ENCODE measurements around the gene PPM1E. TPM values are rescaled to one million over a fixed set of nuclear protein-coding genes. Genes with fewer than 3 reads are reported as not detected.

PPM1E gene
- total RNA-seq, 1 donor from 2014 or later, result 1.0 TPM

DNA sequence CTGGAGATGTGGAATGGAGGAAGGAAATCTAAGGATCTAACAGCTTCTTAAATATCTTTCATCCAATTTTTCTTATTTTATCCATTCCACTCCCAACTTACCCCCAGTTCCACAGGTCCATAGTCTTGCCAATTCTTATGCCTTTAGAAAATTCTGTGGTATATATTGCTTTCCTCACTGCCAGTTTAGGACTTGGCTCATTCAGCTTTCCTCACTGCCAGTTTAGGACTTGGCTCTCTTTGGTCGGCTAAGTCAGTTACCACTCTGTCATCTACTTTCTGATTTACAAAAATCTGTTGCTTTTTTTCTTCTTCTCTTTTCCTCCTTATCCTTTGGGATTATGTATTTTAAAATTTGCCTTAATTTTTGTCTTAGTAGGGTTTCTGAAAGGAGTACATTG, 128.5 kb downstream of the PPM1E start:
- Histone ChIP-seq H3K36me3 (ENCODE audit: control insufficient read depth in 3 of 3, insufficient read depth in 3 of 3, low read length in 3 of 3) (no peaks in the 10 kb centered on the region), H3K4me1 (ENCODE audit: control insufficient read depth in 3 of 3, insufficient read depth in 3 of 3, low read length in 3 of 3) (no peaks in the 10 kb centered on the region), H3K27ac (ENCODE audit: low read depth, low read length) (no peak overlapping the region), H3K4me3 (ENCODE audit: low read length in 3 of 3) (no peak overlapping the region), H3K9me3 (ENCODE audit: control insufficient read depth in 3 of 3, low read length in 3 of 3) (no peaks in the 10 kb centered on the region), H3K27me3 (ENCODE audit: control insufficient read depth in 3 of 3, insufficient read depth in 3 of 3, low read length in 3 of 3) (no peaks in the 10 kb centered on the region), H3K9ac (ENCODE audit: low read depth in 1 of 3, low read length in 3 of 3) (no peak overlapping the region)

DNA sequence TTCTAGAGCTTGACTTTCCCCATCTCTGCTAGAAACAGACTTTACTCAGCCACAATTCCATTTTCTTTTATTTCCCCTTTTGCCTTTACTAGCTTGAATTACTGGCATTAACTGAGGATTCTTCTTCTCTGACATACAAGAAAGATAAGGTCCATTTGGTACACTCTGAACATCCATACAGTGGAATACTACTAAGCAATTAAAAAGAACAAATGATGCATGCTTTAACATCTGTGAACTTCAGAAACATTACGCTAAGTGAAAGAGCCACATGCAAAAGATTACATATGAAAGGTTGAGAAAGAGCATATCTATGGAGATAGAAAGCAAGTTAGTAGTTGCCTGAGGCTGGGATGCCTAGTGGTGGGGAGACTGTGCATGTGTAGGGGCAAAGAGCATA, 130.9 kb downstream of the PPM1E start:
- Histone ChIP-seq H3K27me3 (ENCODE audit: control insufficient read depth in 3 of 3, insufficient read depth in 3 of 3, low read length in 3 of 3) (no peaks in the 10 kb centered on the region), H3K4me3 (ENCODE audit: low read length in 3 of 3) (no peak overlapping the region), H3K9ac (ENCODE audit: low read depth in 1 of 3, low read length in 3 of 3) (no peak overlapping the region), H3K9me3 (ENCODE audit: control insufficient read depth in 3 of 3, low read length in 3 of 3) (peaks cover 1 to 6% (median 3%) of the 10 kb centered on the region in 3 donors), H3K27ac (ENCODE audit: low read depth, low read length) (no peak overlapping the region), H3K4me1 (ENCODE audit: control insufficient read depth in 3 of 3, insufficient read depth in 3 of 3, low read length in 3 of 3) (no peaks in the 10 kb centered on the region), H3K36me3 (ENCODE audit: control insufficient read depth in 3 of 3, insufficient read depth in 3 of 3, low read length in 3 of 3) (no peaks in the 10 kb centered on the region)

DNA sequence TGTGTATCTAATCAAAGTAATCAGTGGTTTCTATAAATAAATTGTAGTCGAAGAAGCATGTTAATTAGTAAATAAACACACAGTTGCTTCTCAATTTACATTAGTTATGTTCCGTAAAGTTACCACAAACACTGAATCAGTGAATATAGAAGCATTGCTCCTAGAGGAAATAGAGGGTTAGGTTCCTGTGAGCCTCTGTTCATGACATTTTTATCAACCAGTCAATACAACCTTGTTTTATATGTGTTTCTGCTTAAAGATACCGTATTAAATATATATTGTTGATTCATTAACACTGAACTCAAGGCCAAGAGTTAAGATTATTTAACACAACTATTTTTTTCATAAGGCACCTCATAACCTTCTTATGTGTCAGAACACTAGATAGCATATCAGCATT, 134.3 kb downstream of the PPM1E start:
- Histone ChIP-seq H3K9ac (ENCODE audit: low read depth in 1 of 3, low read length in 3 of 3) (no peak overlapping the region), H3K27me3 (ENCODE audit: control insufficient read depth in 3 of 3, insufficient read depth in 3 of 3, low read length in 3 of 3) (no peaks in the 10 kb centered on the region), H3K36me3 (ENCODE audit: control insufficient read depth in 3 of 3, insufficient read depth in 3 of 3, low read length in 3 of 3) (no peaks in the 10 kb centered on the region), H3K4me3 (ENCODE audit: low read length in 3 of 3) (no peak overlapping the region), H3K9me3 (ENCODE audit: control insufficient read depth in 3 of 3, low read length in 3 of 3) (peaks cover 1 to 6% (median 3%) of the 10 kb centered on the region in 3 donors), H3K4me1 (ENCODE audit: control insufficient read depth in 3 of 3, insufficient read depth in 3 of 3, low read length in 3 of 3) (no peaks in the 10 kb centered on the region), H3K27ac (ENCODE audit: low read depth, low read length) (no peak overlapping the region)

DNA sequence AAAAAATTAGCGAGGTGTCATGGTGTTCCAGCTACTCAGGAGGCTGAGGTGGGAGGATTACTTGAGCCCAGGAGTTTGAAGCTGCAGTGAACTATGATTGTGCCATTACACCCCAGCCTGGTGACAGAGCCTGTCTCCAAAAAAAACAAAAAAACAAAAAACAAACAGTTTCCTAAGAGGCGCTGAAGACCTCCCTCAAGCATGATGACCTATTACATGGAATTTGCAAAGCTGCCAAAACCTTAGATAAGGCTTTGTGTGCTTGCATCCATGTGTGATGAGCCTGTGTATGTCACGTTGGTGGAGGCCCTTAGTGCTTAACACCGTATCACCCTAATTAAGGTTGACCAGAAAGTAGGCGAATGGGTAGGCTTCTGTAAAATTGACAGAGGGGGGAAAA, 143.5 kb downstream of the PPM1E start:
- H3K9ac ChIP-seq (ENCODE audit: low read depth in 1 of 3, low read length in 3 of 3), result no peak overlapping the region
- no peak overlapping the region for H3K27ac ChIP-seq (ENCODE audit: low read depth, low read length)
- H3K27me3 ChIP-seq (ENCODE audit: control insufficient read depth in 3 of 3, insufficient read depth in 3 of 3, low read length in 3 of 3), result no peaks in the 10 kb centered on the region

DNA sequence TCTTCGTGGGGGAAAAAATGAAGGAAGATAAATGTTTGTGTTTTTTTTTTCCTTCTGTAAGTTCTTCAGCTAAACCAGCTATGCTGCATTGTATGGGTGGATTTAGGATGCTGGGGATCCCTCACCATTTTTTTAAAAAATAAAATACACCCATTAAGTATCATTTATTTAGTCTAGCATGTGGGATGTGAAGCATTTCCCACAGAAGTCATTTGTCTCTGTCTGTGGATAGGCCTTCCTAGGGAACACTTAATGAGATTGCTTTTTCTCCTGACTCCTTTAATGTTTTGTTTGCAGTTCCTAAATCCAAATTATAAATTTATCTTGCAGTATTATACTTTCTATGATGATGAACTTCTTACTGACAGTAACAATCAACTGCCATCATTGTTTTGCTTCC, 146.7 kb downstream of the PPM1E start:
- no peaks in the 10 kb centered on the region for H3K4me1 ChIP-seq (ENCODE audit: control insufficient read depth in 3 of 3, insufficient read depth in 3 of 3, low read length in 3 of 3)
- no peaks in the 10 kb centered on the region for H3K36me3 ChIP-seq (ENCODE audit: control insufficient read depth in 3 of 3, insufficient read depth in 3 of 3, low read length in 3 of 3)
- H3K27me3 ChIP-seq (ENCODE audit: control insufficient read depth in 3 of 3, insufficient read depth in 3 of 3, low read length in 3 of 3), result no peaks in the 10 kb centered on the region
- H3K4me3 ChIP-seq (ENCODE audit: low read length in 3 of 3), result no peak overlapping the region
- H3K9ac ChIP-seq (ENCODE audit: low read depth in 1 of 3, low read length in 3 of 3), result no peak overlapping the region
- no peaks in the 10 kb centered on the region for H3K9me3 ChIP-seq (ENCODE audit: control insufficient read depth in 3 of 3, low read length in 3 of 3)
- H3K27ac ChIP-seq (ENCODE audit: low read depth, low read length), result no peak overlapping the region

More for the DNA sequence above, 143.5 kb downstream of the PPM1E start:
- Histone ChIP-seq H3K4me1 (ENCODE audit: control insufficient read depth in 3 of 3, insufficient read depth in 3 of 3, low read length in 3 of 3) (no peaks in the 10 kb centered on the region), H3K9me3 (ENCODE audit: control insufficient read depth in 3 of 3, low read length in 3 of 3) (no peaks in the 10 kb centered on the region), H3K36me3 (ENCODE audit: control insufficient read depth in 3 of 3, insufficient read depth in 3 of 3, low read length in 3 of 3) (no peaks in the 10 kb centered on the region), H3K4me3 (ENCODE audit: low read length in 3 of 3) (no peak overlapping the region)

DNA sequence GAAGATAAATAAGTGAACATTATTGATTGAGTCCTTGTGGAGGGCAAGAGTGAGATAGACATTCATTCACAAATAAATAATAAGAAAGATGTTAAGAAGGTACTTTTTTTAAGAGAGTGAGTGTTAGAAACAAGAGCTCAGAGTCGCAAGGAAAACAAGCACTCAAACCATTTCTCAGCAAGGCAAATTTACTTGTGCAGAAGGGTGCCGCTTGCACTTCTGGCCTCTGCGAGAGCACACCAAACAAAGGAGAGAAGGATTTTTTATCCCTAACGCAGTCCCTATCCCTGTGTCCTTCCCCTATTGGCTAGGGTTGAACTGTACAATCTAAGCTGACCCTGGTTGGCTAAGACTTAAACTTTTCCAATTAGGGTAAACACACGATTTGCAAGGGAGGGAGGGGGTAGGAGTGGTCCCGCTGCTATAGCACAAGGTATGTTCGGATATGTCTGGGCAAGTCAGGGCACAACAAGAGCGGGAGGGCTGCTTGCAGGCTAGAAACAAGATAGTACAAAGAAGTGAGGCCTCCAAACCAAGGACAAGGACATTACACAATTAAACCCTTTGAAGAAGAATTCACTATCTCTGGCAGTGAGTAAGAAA, 156.2 kb downstream of the PPM1E start:
- H3K4me3 ChIP-seq (ENCODE audit: low read length in 3 of 3), result no peak overlapping the region
- no peak overlapping the region for H3K9ac ChIP-seq (ENCODE audit: low read depth in 1 of 3, low read length in 3 of 3)
- H3K9me3 ChIP-seq (ENCODE audit: control insufficient read depth in 3 of 3, low read length in 3 of 3), result peaks cover 0 to 5% (median 0%) of the 10 kb centered on the region in 3 donors
- H3K27ac ChIP-seq (ENCODE audit: low read depth, low read length), result no peak overlapping the region
- no peaks in the 10 kb centered on the region for H3K4me1 ChIP-seq (ENCODE audit: control insufficient read depth in 3 of 3, insufficient read depth in 3 of 3, low read length in 3 of 3)
- no peaks in the 10 kb centered on the region for H3K36me3 ChIP-seq (ENCODE audit: control insufficient read depth in 3 of 3, insufficient read depth in 3 of 3, low read length in 3 of 3)
- H3K27me3 ChIP-seq (ENCODE audit: control insufficient read depth in 3 of 3, insufficient read depth in 3 of 3, low read length in 3 of 3), result no peaks in the 10 kb centered on the region

DNA sequence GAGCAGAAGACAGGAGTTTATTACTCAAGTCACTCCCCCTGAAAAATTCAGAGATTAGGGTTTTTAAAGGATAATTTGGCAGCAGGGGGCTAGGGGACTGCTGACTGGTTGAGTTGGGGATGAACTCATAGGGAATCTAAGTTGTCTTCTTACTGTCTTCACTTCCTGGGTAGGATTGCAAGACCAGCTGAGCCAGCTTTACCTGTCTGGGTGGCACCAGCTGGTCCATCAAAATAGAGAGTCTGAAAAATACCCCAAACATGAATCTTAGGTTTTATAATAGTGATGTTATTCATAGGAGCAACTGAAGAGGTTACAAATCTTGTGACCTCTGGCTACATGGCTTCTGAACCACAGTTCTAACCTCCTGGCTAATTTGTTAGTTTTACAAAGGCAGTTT, 157.9 kb downstream of the PPM1E start:
- Histone ChIP-seq H3K9ac (ENCODE audit: low read depth in 1 of 3, low read length in 3 of 3) (no peak overlapping the region), H3K27ac (ENCODE audit: low read depth, low read length) (no peak overlapping the region), H3K4me1 (ENCODE audit: control insufficient read depth in 3 of 3, insufficient read depth in 3 of 3, low read length in 3 of 3) (no peaks in the 10 kb centered on the region), H3K4me3 (ENCODE audit: low read length in 3 of 3) (no peak overlapping the region), H3K27me3 (ENCODE audit: control insufficient read depth in 3 of 3, insufficient read depth in 3 of 3, low read length in 3 of 3) (no peaks in the 10 kb centered on the region), H3K36me3 (ENCODE audit: control insufficient read depth in 3 of 3, insufficient read depth in 3 of 3, low read length in 3 of 3) (no peaks in the 10 kb centered on the region), H3K9me3 (ENCODE audit: control insufficient read depth in 3 of 3, low read length in 3 of 3) (peaks cover 0 to 5% (median 0%) of the 10 kb centered on the region in 3 donors)

DNA sequence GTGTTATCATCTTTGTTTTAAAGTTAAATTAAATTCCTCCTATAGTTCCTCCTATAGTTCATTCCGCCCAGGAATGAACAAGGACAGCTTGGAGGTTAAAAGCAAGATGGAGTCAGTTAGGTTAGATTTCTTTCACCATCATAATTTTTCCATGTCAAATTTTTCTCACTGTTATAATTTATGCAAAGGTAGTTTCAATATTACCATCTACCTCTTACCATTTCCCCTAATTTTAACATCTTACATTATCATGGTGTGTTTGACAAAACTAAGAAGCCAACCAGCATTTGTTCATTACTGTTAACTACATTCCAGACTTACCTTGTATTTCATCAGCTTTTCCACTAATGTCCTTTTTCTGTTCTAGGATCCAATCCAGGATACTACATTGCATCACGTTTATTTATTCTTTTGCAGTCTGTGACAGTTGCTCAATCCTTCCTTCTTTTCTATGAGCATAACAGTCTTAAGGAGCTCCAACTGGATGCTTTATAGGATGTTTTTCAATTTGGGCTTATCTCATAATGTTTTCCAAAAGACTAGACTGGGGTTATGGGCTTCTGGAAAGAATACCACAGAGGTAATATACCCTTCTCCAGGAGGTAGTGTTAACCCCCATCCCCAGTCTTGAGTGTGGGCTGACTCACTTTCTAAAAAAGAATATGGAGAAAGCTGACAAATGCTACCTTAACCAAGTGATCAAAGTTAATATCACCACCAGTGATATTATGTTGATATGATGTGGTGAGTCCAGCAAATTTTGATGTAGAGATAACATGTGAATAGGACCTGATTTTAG, 158.5 kb downstream of the PPM1E start:
- Histone ChIP-seq H3K9me3 (ENCODE audit: control insufficient read depth in 3 of 3, low read length in 3 of 3) (peaks cover 0 to 5% (median 0%) of the 10 kb centered on the region in 3 donors), H3K4me3 (ENCODE audit: low read length in 3 of 3) (no peak overlapping the region), H3K4me1 (ENCODE audit: control insufficient read depth in 3 of 3, insufficient read depth in 3 of 3, low read length in 3 of 3) (no peaks in the 10 kb centered on the region), H3K27me3 (ENCODE audit: control insufficient read depth in 3 of 3, insufficient read depth in 3 of 3, low read length in 3 of 3) (no peaks in the 10 kb centered on the region), H3K27ac (ENCODE audit: low read depth, low read length) (no peak overlapping the region), H3K9ac (ENCODE audit: low read depth in 1 of 3, low read length in 3 of 3) (no peak overlapping the region), H3K36me3 (ENCODE audit: control insufficient read depth in 3 of 3, insufficient read depth in 3 of 3, low read length in 3 of 3) (no peaks in the 10 kb centered on the region)

DNA sequence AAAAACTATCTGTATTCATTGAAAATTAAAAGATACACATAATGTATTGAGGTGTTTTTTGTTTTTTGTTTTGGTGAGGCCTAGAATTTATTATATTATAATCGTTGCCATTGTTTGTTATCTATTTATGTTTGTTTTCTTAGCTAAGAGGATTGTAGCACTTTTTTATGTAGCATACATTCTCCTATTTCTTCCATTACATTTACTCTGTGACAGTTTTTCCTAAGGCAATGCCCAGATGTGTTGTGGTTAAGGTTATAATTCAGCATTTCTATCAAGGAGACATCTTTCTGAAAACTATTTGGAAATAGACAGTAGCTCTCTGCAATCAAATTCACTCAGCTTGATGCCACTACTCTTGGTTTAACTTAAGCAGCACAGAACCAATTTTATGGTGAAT, 161.6 kb downstream of the PPM1E start:
- Histone ChIP-seq H3K27me3 (ENCODE audit: control insufficient read depth in 3 of 3, insufficient read depth in 3 of 3, low read length in 3 of 3) (no peaks in the 10 kb centered on the region), H3K4me3 (ENCODE audit: low read length in 3 of 3) (no peak overlapping the region), H3K36me3 (ENCODE audit: control insufficient read depth in 3 of 3, insufficient read depth in 3 of 3, low read length in 3 of 3) (no peaks in the 10 kb centered on the region), H3K9me3 (ENCODE audit: control insufficient read depth in 3 of 3, low read length in 3 of 3) (peaks cover 0 to 2% (median 0%) of the 10 kb centered on the region in 3 donors), H3K27ac (ENCODE audit: low read depth, low read length) (no peak overlapping the region), H3K4me1 (ENCODE audit: control insufficient read depth in 3 of 3, insufficient read depth in 3 of 3, low read length in 3 of 3) (no peaks in the 10 kb centered on the region), H3K9ac (ENCODE audit: low read depth in 1 of 3, low read length in 3 of 3) (no peak overlapping the region)

DNA sequence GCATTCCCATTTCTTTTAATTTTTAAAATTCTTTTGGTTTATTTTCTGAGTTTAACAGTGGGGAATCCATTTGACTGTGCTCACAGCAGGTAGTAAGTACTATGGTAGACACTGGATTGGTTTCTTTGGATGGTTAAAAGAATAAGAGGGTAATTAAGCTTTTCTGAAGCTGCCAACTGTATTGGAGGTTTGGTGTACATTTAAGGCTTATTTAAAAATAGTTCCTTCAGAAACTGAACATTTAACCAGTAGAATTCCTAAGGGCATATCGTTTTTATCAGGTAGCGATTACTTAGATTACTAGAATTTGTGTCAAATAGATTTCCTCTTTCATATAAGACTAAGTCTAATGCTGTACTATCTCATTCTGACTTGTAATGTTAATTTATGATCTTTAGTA, 162.4 kb downstream of the PPM1E start:
- no peak overlapping the region for H3K27ac ChIP-seq (ENCODE audit: low read depth, low read length)
- no peaks in the 10 kb centered on the region for H3K9me3 ChIP-seq (ENCODE audit: control insufficient read depth in 3 of 3, low read length in 3 of 3)
- H3K4me3 ChIP-seq (ENCODE audit: low read length in 3 of 3), result no peak overlapping the region
- no peaks in the 10 kb centered on the region for H3K4me1 ChIP-seq (ENCODE audit: control insufficient read depth in 3 of 3, insufficient read depth in 3 of 3, low read length in 3 of 3)
- H3K27me3 ChIP-seq (ENCODE audit: control insufficient read depth in 3 of 3, insufficient read depth in 3 of 3, low read length in 3 of 3), result no peaks in the 10 kb centered on the region
- no peak overlapping the region for H3K9ac ChIP-seq (ENCODE audit: low read depth in 1 of 3, low read length in 3 of 3)
- no peaks in the 10 kb centered on the region for H3K36me3 ChIP-seq (ENCODE audit: control insufficient read depth in 3 of 3, insufficient read depth in 3 of 3, low read length in 3 of 3)

All from skeletal muscle tissue (tissue), 4 donors.